ENCODE measurements around the gene TDRD12.

The TDRD12 gene

GRCh38 chr19:32719611-32720059, at the start of gene TDRD12:
TDRD12 (plus strand) TSS chr19:32719767; CDS start chr19:32720073, 306 bp downstream.
- no peak for DNase-seq (ENCODE audit: low read depth)

- no peak for DNase-seq (ENCODE audit: low read depth)
Observed at GRCh38 chr19:32671883-32672593, 47.5 kb upstream of the TDRD12 start.

DNA sequence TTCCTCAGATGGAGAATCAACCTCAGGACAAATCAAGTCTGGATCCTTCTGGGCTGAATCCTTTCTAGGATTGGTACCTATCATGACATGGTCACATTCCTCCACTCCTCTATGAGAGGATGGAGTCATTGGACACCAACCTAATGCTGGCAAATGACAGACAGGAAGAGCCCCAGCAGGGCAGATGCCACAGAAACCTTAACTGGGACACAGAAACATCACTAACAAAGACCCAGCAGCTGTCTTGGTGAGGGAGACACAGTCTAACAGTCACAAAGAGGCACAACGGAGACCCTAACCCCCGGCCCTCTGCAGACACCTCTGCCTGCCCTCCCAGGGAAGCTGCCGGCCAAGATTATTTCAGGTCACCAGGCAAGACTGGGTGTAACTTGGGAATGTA, 46.7 kb upstream of the TDRD12 start:
- no peak for DNase-seq (ENCODE audit: low read depth)

DNA sequence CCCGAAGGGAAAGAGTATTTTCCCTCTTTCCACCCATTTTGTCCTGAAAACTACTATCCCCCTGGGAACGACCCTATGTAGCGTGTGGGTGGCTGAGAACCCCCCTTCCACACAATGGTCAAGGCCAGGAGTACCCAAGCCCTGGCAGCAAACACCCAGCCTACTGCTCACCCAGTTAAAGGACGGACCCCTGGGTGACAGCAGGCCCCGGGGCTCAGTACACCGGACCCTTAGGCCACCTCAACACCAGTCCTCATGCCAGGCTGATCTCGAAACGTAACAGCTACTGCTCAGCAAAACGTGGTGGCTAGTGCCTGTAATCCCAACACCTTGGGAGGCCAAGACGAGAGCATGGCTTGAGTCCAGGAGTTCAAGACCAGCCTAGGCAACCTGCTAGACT, 46.0 kb upstream of the TDRD12 start:
- no peak for DNase-seq (ENCODE audit: low read depth)

DNA sequence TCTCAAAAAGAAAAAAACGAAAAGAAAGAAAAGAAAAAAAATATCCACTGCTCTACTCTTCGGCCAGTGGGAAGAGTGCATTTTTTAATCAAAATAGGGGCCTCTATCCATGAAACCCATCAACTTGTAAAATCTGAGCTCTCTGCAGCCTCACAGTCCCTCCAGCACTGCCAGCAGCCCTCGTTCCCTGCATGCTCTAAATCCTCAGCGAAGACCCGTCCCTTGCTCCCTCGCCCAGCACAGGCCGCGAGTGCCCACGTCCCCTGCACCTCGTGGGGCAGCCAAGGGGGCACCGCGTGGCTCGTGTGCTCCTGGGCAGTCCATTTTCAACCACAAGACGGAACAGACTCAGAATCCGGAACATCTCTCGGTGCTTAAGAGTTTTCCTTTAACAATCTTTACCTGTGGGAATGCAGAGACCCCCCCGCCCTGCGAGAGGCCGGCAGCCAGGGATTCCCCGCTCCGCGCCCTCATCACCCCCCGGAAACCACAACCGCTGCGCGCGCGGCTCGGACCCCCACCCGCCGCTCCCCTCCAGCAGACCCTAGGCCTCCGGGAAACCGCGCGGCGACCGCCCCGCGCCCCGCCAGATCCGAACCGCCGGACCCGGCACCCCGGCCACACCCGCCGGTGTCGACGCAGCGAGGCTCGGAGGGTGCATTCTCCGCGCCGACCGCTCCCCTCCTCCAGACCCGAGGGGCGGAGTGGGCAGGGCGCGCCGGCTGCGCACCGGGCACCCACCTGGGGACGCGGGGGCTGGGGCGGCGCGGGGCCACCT, 45.2 kb upstream of the TDRD12 start:
- DNase-seq (ENCODE audit: low read depth): peak; percentile 26

- DNase-seq (ENCODE audit: low read depth): peak; percentile 97
Observed at GRCh38 chr19:32674931-32675719, 44.4 kb upstream of the TDRD12 start, which contains the start of gene ANKRD27. ANKRD27 (minus strand) TSS chr19:32675180; CDS start chr19:32659015, 16,165 bp downstream.

DNA sequence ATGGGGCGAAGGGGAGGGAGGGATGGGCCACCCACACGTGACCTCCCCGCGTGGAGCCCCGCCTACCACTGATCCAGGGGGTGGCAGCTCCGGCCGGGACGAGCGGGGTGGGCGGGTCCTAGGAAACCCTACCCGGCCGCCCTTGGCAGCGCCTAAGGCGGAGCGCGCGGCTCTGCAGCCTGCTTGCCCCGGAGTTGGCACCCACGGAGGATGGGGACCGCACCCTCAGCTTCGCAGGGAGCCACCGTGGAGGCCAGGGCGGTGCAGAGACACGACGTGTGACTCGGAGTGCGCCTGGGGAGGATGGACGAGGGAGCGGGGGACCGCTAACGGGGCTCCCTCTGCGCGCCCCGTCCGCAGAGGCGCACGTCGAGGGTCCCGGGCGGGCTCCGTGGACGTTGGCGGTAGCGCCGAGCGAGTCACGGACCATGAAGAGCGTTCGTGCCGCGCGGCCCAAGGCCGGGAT, 43.8 kb upstream of the TDRD12 start, which contains the start of gene RGS9BP:
TSS of gene RGS9BP (plus strand) at position 129 of the 466 bp plus-strand sequence. CDS start 416 bp downstream, outside the sequence.
- peak; percentile 81 for DNase-seq (ENCODE audit: low read depth)

DNA sequence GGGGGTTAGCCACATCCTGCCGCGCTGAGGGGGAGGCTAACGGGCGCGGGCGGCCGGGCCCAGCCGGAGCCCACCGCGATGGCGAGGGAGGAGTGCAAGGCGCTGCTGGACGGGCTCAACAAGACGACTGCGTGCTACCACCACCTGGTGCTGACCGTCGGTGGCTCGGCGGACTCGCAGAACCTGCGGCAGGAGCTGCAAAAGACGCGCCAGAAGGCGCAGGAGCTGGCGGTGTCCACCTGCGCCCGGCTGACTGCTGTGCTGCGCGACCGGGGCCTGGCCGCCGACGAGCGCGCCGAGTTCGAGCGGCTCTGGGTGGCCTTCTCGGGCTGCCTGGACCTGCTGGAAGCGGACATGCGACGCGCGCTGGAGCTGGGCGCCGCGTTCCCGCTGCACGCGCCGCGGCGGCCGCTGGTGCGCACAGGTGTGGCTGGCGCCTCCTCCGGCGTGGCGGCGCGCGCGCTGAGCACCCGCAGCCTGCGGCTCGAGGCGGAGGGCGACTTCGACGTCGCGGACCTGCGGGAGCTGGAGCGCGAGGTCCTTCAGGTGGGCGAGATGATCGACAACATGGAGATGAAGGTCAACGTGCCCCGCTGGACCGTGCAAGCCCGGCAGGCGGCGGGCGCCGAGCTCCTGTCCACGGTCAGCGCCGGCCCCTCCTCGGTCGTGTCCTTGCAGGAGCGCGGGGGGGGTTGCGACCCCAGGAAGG, 43.2 kb upstream of the TDRD12 start:
- peak; percentile 9 for DNase-seq (ENCODE audit: low read depth)

DNA sequence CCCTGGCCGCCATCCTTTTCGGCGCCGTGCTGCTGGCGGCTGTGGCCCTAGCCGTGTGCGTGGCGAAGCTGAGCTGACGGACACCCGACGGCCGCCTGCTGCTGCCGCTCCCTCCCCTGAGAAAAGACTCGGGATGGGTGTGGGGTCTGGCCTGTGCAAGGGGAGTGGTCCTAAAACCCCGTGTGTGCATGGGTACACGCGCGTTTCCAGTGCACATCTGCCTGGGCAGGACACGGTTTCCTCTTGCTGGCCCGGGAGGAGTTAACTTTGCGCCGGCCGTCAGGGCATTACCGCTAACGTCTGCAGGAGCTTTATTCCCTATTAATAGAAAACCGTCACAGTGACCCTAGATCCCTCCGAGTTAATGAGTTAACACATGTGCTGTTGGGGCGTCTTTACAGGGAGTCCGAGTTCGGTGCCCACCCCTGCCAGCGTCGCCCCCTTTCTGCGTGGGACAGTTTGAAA, 42.6 kb upstream of the TDRD12 start:
- no peak for DNase-seq (ENCODE audit: low read depth)

- peak; percentile 5 for DNase-seq (ENCODE audit: low read depth)
Observed at GRCh38 chr19:32677657-32678056, 41.9 kb upstream of the TDRD12 start.

DNA sequence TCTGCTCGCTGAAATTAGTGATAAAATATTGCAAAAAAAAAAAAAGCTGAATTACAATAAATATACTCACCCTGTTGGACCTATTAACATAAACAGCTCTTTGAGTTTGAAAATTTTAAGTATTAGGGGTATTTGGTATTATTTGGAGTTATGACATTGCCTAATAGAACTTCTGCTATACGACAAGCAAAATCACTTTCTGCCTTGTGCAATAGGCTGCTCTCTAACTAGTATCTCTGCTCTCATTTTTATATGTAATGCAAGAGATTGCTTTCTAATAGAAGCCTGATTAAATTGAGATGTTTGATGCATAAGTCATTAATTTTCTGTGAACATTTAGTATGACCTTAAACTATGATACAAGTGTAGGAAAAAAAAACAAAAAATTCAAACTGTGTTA, 38.6 kb upstream of the TDRD12 start:
- DNase-seq (ENCODE audit: low read depth): no peak

DNA sequence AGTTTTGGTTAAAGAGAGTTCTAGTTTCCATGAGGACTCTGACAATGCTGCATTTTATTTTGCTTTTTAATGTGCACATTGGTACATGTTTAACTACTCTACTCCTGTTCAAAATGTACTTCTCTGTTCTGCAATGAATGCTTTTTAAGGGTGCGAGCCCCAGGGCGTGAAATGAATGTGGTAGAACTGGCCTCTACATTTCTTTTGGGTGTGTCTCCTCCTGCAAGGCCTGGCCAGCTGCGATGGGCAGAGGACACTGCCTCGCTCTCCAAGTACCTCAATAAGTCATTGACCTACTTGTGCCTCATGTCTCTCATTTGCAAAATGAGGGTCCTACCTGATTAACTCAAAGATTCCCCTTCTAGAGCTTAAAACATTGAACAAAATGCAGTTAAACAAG, 37.2 kb upstream of the TDRD12 start:
- no peak for DNase-seq (ENCODE audit: low read depth)

GRCh38 chr19:32686847-32687475, 32.6 kb upstream of the TDRD12 start:
- DNase-seq (ENCODE audit: low read depth): no peak

DNA sequence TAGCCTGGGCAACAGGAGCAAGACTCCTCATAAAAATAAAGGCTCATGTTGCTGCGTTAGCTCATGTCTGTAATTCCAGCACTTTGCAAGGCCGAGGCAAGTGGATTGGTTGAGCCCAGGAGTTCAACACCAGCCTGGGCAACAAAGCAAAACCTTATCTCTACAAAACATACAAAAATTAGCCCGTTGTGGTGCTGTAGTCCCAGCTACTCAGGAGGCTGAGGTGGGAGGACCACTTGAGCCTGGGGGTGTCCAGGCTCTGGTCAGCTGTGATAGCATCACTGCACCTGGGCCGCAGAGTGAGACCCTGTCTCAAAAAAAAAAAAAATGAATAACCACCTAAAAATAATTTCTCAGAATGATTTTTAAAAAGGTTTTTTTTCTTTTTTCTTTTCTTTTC, 31.9 kb upstream of the TDRD12 start:
- no peak for DNase-seq (ENCODE audit: low read depth)

DNA sequence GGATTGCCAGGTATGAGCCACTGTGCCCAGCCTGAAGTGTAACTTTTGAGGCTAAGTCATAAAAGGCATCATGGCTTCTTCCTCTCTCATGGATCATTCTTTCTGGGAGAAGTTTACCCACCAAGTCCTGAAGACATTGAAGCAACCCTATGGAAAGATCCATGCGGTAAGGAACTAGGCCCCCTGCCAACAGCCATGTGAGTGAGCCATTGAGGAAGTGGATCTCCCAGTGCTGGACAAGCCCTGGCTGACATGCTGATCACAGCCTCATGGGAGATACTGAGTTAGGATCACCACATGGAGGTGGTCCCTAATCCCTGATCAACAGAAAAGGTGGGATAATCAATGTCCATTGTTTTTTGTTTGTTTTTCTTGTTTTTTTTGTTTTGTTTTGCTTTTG, 31.3 kb upstream of the TDRD12 start:
- DNase-seq (ENCODE audit: low read depth): no peak

GRCh38 chr19:32691291-32691951, 28.1 kb upstream of the TDRD12 start, which contains the start of gene NUDT19:
NUDT19 (plus strand) TSS chr19:32691821; CDS start chr19:32691961, 140 bp downstream.
- DNase-seq (ENCODE audit: low read depth): peak; percentile 88

DNA sequence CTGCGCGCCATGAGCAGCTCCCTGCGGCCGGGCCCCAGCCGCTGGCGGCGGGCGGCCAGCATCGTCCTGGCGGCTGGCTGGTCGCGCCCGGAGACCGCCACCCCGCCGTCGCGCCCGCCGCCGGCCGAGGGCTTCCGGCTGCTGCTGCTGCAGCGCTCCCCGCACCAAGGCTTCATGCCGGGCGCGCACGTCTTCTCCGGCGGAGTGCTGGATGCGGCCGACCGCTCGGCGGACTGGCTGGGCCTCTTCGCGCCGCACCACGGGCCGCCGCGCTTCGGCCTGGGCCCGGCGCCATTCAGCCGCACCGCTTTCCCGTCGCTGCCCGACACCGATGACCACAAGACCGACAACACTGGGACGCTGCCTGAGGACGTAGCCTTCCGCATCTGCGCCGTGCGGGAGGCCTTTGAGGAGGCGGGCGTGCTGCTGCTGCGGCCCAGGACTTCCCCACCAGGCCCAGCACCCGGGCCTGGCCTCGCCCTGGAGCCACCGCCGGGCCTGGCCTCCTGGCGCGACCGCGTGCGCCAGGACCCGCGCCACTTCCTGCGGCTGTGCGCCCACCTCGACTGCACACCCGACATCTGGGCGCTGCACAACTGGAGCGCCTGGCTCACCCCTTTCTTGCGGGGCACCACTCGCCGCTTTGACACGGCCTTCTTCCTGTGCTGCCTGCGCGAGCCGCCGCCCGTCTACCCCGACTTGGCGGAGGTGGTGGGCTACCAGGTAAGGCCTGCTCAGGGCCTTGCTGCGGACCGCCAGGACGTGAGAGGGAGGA, 27.4 kb upstream of the TDRD12 start:
- DNase-seq (ENCODE audit: low read depth): peak; percentile 62

- DNase-seq (ENCODE audit: low read depth): peak; percentile 15
Observed at GRCh38 chr19:32692727-32693061, 26.9 kb upstream of the TDRD12 start.
